HG03175 (cell line): ENCODE data around the gene ZBTB7C.

ENCODE experiments used
- ATAC-seq: cut with Tn5 transposase; IDR thresholded peaks from one replicate; pipeline ENCODE4 v1.9.1; 2021; ENCODE audit warnings: mild to moderate bottlenecking, moderate library complexity; ENCODE audit not compliant: unreplicated experiment

Gene ZBTB7C

GRCh38 chr18:48105317-48105716, 303.9 kb downstream of the ZBTB7C start:
- no peak for ATAC-seq

GRCh38 chr18:48104705-48105104, 304.5 kb downstream of the ZBTB7C start:
- no peak for ATAC-seq

- no peak for ATAC-seq
Measured at GRCh38 chr18:48100651-48101165, 308.5 kb downstream of the ZBTB7C start.

GRCh38 chr18:48100165-48100575, 309.0 kb downstream of the ZBTB7C start:
- no peak for ATAC-seq

- ATAC-seq = no peak
Measured at GRCh38 chr18:48099481-48100164, 309.6 kb downstream of the ZBTB7C start.

GRCh38 chr18:48098538-48098937, 310.6 kb downstream of the ZBTB7C start:
- ATAC-seq = no peak

GRCh38 chr18:48098007-48098406, 311.2 kb downstream of the ZBTB7C start:
- ATAC-seq = no peak

GRCh38 chr18:48095726-48096125, 313.5 kb downstream of the ZBTB7C start:
- ATAC-seq = no peak

GRCh38 chr18:48093104-48093503, 316.1 kb downstream of the ZBTB7C start:
- no peak for ATAC-seq

- ATAC-seq = no peak
Measured at GRCh38 chr18:48091869-48092497, 317.2 kb downstream of the ZBTB7C start.

- ATAC-seq = no peak
Measured at GRCh38 chr18:48090702-48091101, 318.5 kb downstream of the ZBTB7C start.

GRCh38 chr18:48090021-48090420, 319.2 kb downstream of the ZBTB7C start:
- ATAC-seq = no peak

- ATAC-seq = no peak
Measured at GRCh38 chr18:48085781-48086487, 323.2 kb downstream of the ZBTB7C start.

GRCh38 chr18:48084858-48085257, 324.3 kb downstream of the ZBTB7C start:
- no peak for ATAC-seq

GRCh38 chr18:48084041-48084757, 325.0 kb downstream of the ZBTB7C start:
- ATAC-seq = no peak

GRCh38 chr18:48080546-48080945, 328.6 kb downstream of the ZBTB7C start:
- ATAC-seq = no peak

- ATAC-seq = no peak
Measured at GRCh38 chr18:48079885-48080284, 329.3 kb downstream of the ZBTB7C start.

GRCh38 chr18:48078448-48078847, 330.7 kb downstream of the ZBTB7C start:
- no peak for ATAC-seq

- ATAC-seq = no peak
Measured at GRCh38 chr18:48077291-48077690, 331.9 kb downstream of the ZBTB7C start.

- ATAC-seq = no peak
Measured at GRCh38 chr18:48076461-48076860, 332.7 kb downstream of the ZBTB7C start.

- no peak for ATAC-seq
Measured at GRCh38 chr18:48075707-48076093, 333.5 kb downstream of the ZBTB7C start.
